Measurements from ENCODE around the gene AOPEP. TPM values are rescaled to one million over a fixed set of nuclear protein-coding genes. Genes with fewer than 3 reads are reported as not detected.
A peak's percentile ranks its signal among the peaks of the same experiment; 100 is the strongest.

The AOPEP gene
- total and polyA plus RNA-seq, 12 donors: 110 to 250 (median 161) TPM

GRCh38 chr9:95071450-95071849, 345.0 kb downstream of the AOPEP start:
- DNase-seq: no peak
- no peaks in the 10 kb centered on the region for H3K27me3 ChIP-seq
- no peak for ATAC-seq
- H3K9me3 ChIP-seq: no peaks in the 10 kb centered on the region
- 53 to 68% methylated on average over 5 of the region's 5 CpGs for WGBS, 2 donors
- H3K4me1 ChIP-seq: peaks cover 34 to 100% (median 96%) of the 10 kb centered on the region in 9 donors
- peaks cover 0 to 91% (median 15%) of the 10 kb centered on the region in 9 donors for H3K36me3 ChIP-seq
- H3K27ac ChIP-seq: peak overlapping the region in 7 of 10 donors; percentile 2 to 51 (median 28)
- H3K4me3 ChIP-seq: no peak overlapping the region
- intact Hi-C loops (cut with DNase I): loop anchor here in 1 of 10 donors (10.0 kb wide), 1 partner anchor 287 kb away; no protein-coding TSS in a partner anchor
- no peak for TF ChIP-seq CTCF (IDR thresholded peaks at IDR 0.05)

DNA sequence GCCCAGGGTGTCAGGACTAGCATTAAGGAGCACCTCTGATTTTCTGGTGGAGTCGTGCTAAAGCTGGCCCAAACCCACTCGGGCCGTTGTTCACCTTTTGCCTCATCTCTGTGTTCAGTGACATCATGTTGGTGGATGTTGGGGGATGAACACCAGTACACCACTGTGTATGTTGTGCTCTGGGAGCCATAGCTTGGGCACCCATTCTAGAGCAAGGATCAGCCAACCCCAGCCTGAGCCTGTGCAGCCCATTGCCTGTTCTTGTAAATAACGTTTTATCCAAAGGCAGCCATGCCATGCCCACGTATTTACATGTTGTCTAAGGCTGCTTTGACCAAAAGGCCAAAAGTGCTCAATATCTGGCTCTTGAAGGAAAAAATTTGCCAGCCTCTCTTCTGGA, 345.4 kb downstream of the AOPEP start:
- Histone ChIP-seq H3K36me3 (peaks cover 0 to 88% (median 12%) of the 10 kb centered on the region in 9 donors), H3K9me3 (no peaks in the 10 kb centered on the region), H3K27ac (peak overlapping the region in 8 of 10 donors; percentile 2 to 51 (median 19)), H3K4me1 (peaks cover 36 to 100% (median 96%) of the 10 kb centered on the region in 9 donors), H3K27me3 (no peaks in the 10 kb centered on the region), H3K4me3 (no peak overlapping the region)
- WGBS, 2 donors: 61 to 72% methylated on average over 5 of the region's 5 CpGs
- ATAC-seq: no peak
- intact Hi-C loops (cut with DNase I): loop anchor here in 1 of 10 donors (10.0 kb wide), 1 partner anchor 287 kb away; no protein-coding TSS in a partner anchor
- TF ChIP-seq CTCF (IDR thresholded peaks at IDR 0.05): no peak
- DNase-seq: peak in 1 of 2 donors; percentile 3

DNA sequence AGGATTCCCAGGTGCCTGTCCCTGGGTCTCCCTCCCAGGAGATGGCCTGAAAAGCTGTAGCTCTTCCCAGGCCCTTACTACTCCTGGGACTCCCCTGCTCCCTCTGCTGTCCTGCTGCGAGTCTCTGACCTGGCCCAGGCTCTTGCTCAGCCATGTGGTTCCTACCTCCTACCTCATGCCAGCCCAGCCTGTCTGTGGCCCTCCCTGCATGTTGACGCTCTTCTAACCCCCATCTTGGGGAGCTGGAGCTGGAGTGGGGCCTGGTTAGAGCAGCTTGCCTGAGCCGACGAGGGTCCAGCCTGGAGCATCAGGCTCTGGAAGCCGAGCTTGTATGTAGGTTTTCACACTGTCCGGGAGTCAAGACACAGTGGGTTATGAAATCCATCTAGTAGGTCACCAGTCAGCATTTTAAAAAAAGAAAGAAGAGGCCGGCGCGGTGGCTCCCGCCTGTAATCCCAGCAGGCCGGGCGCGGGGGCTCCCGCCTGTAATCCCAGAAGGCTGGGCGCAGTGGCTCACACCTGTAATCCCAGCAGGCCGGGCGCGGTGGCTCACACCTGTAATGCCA, 346.6 kb downstream of the AOPEP start:
- peak overlapping the region in 7 of 10 donors; percentile 25 to 55 (median 48) for H3K27ac ChIP-seq
- peak in 7 of 9 donors; percentile 10 to 36 (median 29) for TF ChIP-seq CTCF (IDR thresholded peaks at IDR 0.05)
- ATAC-seq (peak; percentile 10 to 41 (median 17)), DNase-seq (no peak)
- H3K4me1 ChIP-seq: peaks cover 48 to 100% (median 98%) of the 10 kb centered on the region in 9 donors
- peaks cover 0 to 86% (median 12%) of the 10 kb centered on the region in 9 donors for H3K36me3 ChIP-seq
- H3K9me3 ChIP-seq: no peaks in the 10 kb centered on the region
- 79% methylated on average over 18 of the region's 18 CpGs for WGBS, 2 donors
- H3K4me3 ChIP-seq: no peak overlapping the region
- no peaks in the 10 kb centered on the region for H3K27me3 ChIP-seq
- intact Hi-C loops (cut with DNase I): loop anchor here in 1 of 10 donors (10.0 kb wide), 1 partner anchor 288 kb away; no protein-coding TSS in a partner anchor

- H3K9me3 ChIP-seq: no peaks in the 10 kb centered on the region
- DNase-seq (no peak), ATAC-seq (no peak)
- intact Hi-C loops (cut with DNase I): loop anchor here in 1 of 10 donors (10.0 kb wide), 1 partner anchor 289 kb away; no protein-coding TSS in a partner anchor
- H3K4me1 ChIP-seq: peaks cover 52 to 100% (median 98%) of the 10 kb centered on the region in 9 donors
- no peaks in the 10 kb centered on the region for H3K27me3 ChIP-seq
- peak overlapping the region in 4 of 10 donors; percentile 20 to 51 (median 32) for H3K27ac ChIP-seq
- WGBS, 2 donors: 55 to 76% methylated on average over 5 of the region's 5 CpGs
- no peak overlapping the region for H3K4me3 ChIP-seq
- peaks cover 0 to 86% (median 12%) of the 10 kb centered on the region in 9 donors for H3K36me3 ChIP-seq
- no peak for TF ChIP-seq CTCF (IDR thresholded peaks at IDR 0.05)
Observed at GRCh38 chr9:95073918-95074317, 347.4 kb downstream of the AOPEP start.
